Tibial artery (tissue), 4 donors: Measurements from ENCODE around the gene PTPRN2.
A peak's percentile ranks its signal among the peaks of the same experiment; 100 is the strongest.

Experiments
- DNase-seq, 2 donors: peaks; one replicate each; pipeline ENCODE4 v3.0.0-alpha.2; 2019
- H3K27ac ChIP-seq, 2 donors: fragments of 200-600 bp; sonication (generic) in 1 of 2; 1 replicate in 1 of 2; 2 replicates in 1 of 2; pipeline ENCODE4 v1.5.1; 2018 to 2019; ENCODE audit warnings: mild to moderate bottlenecking in 1 of 2
- H3K27me3 ChIP-seq, 2 donors: fragments of 200-600 bp; sonication (generic) in 1 of 2; one replicate each; pipeline versions ENCODE4 v1.5.1 to v1.6.0; 2016 to 2019
- H3K36me3 ChIP-seq, 3 donors: fragments of 200-600 bp; sonication (generic) in 2 of 3; one replicate each; pipeline ENCODE4 v1.5.1; 2016 to 2019; ENCODE audit warnings: mild to moderate bottlenecking in 2 of 3
- H3K4me1 ChIP-seq, 4 donors: fragments of 200-600 bp; sonication (generic) in 2 of 4; 1 replicate in 3 of 4; 2 replicates in 1 of 4; pipeline ENCODE4 v1.5.1; 2016 to 2019
- H3K4me3 ChIP-seq, 2 donors: fragments of 200-600 bp; sonication (generic) in 1 of 2; 1 replicate in 1 of 2; 2 replicates in 1 of 2; pipeline ENCODE4 v1.5.1; 2018 to 2019; ENCODE audit warnings: mild to moderate bottlenecking in 2 of 2
- H3K9me3 ChIP-seq, 3 donors: fragments of 200-600 bp; sonication (generic) in 1 of 3; one replicate each; pipeline ENCODE4 v1.5.1; 2016 to 2019
- CTCF ChIP-seq, 2 experiments: fragments of 200-600 bp in 1 of 2; fragments of 450-650 bp in 1 of 2; IDR thresholded peaks; one replicate each; pipeline ENCODE4 v1.5.1; 2017 to 2019; ENCODE audit warnings: antibody characterized with exemption in 2 of 2, mild to moderate bottlenecking in 1 of 2, moderate library complexity in 1 of 2
- intact Hi-C: fragments of 100-400 bp; cut with DNase I; formaldehyde crosslinking; loops from one replicate; pipeline ENCODE4 v1.15.0; 2023; ENCODE audit warnings: low total_unique reads

PTPRN2 gene

DNA sequence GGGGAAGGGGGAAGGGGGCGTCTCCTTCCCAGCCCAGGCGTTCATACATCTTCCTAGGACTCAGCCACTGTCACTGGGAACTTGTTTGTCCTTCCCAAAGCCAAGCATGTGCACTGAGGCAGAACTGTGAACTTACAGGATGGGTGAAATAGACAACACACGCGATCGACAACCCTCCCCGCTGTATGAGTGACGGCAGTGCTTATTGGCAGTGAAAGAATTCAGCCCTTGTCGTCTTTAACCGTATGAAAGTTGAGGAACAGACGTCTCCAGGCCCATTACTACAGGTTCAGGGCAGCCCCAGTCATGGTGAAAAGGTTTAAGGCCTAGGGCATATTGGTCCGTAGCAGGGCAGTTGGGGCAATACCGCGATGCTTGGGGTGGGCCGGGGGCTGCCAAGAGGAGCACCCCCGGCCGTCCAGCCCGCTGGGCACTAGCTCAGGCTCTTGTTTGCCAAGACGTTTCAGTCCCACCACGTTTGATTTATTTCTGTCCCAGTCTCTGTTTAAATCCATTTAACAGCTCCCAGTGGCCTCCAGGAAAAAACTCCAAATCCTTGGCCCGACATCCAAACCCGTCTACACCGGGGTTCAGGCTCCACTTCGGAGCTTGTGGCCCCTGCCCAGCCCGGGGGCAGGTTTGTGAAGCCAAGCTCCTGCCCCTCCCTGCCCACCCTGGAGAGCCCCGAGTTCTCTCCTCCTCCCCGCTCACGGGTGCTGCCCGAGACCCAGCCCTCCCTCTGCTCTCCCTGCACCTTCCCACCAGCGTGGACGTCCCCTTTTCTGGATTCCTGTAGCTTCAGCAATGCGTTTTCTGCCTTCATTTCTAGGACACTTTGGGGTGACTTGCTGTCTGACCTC lies 1091.0 kb downstream of the PTPRN2 start:
- H3K9me3 ChIP-seq: no peaks in the 10 kb centered on the region
- DNase-seq: peak in 1 of 2 donors; percentile 5
- H3K27ac ChIP-seq: no peak overlapping the region
- no peaks in the 10 kb centered on the region for H3K36me3 ChIP-seq
- no peak for TF ChIP-seq CTCF (IDR thresholded peaks at IDR 0.05)
- peaks cover 0 to 3% of the 10 kb centered on the region in 2 donors for H3K27me3 ChIP-seq
- intact Hi-C loops: no loop called here
- no peaks in the 10 kb centered on the region for H3K4me1 ChIP-seq
- H3K4me3 ChIP-seq: no peak overlapping the region

- Histone ChIP-seq H3K4me1 (no peaks in the 10 kb centered on the region), H3K27me3 (peaks cover 0 to 3% of the 10 kb centered on the region in 2 donors), H3K27ac (no peak overlapping the region), H3K36me3 (no peaks in the 10 kb centered on the region), H3K4me3 (no peak overlapping the region), H3K9me3 (peaks cover 0 to 8% (median 4%) of the 10 kb centered on the region in 3 donors)
- DNase-seq: no peak
- no peak for TF ChIP-seq CTCF (IDR thresholded peaks at IDR 0.05)
- intact Hi-C loops: no loop called here
Measured at GRCh38 chr7:157495594-157495993, 1092.0 kb downstream of the PTPRN2 start.

GRCh38 chr7:157495177-157495553 lies 1092.5 kb downstream of the PTPRN2 start:
- Histone ChIP-seq H3K9me3 (peaks cover 0 to 9% (median 4%) of the 10 kb centered on the region in 3 donors), H3K27ac (no peak overlapping the region), H3K4me3 (no peak overlapping the region), H3K27me3 (peaks cover 0 to 3% of the 10 kb centered on the region in 2 donors), H3K36me3 (no peaks in the 10 kb centered on the region), H3K4me1 (no peaks in the 10 kb centered on the region)
- intact Hi-C loops: no loop called here
- DNase-seq: no peak
- no peak for TF ChIP-seq CTCF (IDR thresholded peaks at IDR 0.05)

- intact Hi-C loops: no loop called here
- H3K27ac ChIP-seq: no peak overlapping the region
Measured at GRCh38 chr7:157494506-157495176, 1093.0 kb downstream of the PTPRN2 start.

DNA sequence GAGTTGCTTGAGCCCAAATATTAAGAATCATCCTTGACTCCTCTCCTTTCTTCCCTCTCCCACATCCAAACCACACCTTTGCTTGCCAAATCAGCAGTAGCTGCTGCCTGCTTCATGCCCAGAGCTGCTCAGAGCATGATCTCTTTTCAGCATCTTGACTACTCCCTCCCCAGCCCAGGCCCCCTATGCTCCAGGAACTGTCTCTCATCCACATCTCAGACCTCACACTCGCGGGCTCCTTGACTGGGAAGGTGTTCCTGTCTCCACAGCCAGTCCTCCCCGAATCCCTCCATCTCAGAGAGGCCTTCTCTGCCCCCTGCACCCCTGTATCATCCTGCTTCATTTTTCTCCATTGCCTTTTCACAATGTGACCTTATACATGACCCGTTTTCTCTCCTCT lies 1093.8 kb downstream of the PTPRN2 start:
- no peak for TF ChIP-seq CTCF (IDR thresholded peaks at IDR 0.05)
- peaks cover 0 to 9% (median 4%) of the 10 kb centered on the region in 3 donors for H3K9me3 ChIP-seq
- H3K36me3 ChIP-seq: no peaks in the 10 kb centered on the region
- DNase-seq: peak in 1 of 2 donors; percentile 11
- intact Hi-C loops: no loop called here
- peaks cover 0 to 3% of the 10 kb centered on the region in 2 donors for H3K27me3 ChIP-seq
- H3K4me3 ChIP-seq: no peak overlapping the region
- H3K4me1 ChIP-seq: no peaks in the 10 kb centered on the region
- H3K27ac ChIP-seq: no peak overlapping the region

More at GRCh38 chr7:157494506-157495176, 1093.0 kb downstream of the PTPRN2 start:
- no peak for TF ChIP-seq CTCF (IDR thresholded peaks at IDR 0.05)
- Histone ChIP-seq H3K4me1 (no peaks in the 10 kb centered on the region), H3K9me3 (peaks cover 0 to 9% (median 4%) of the 10 kb centered on the region in 3 donors), H3K27me3 (peaks cover 0 to 3% of the 10 kb centered on the region in 2 donors), H3K36me3 (no peaks in the 10 kb centered on the region), H3K4me3 (no peak overlapping the region)
- no peak for DNase-seq
